ENCODE data around the gene ALPL.

ALPL gene

DNA sequence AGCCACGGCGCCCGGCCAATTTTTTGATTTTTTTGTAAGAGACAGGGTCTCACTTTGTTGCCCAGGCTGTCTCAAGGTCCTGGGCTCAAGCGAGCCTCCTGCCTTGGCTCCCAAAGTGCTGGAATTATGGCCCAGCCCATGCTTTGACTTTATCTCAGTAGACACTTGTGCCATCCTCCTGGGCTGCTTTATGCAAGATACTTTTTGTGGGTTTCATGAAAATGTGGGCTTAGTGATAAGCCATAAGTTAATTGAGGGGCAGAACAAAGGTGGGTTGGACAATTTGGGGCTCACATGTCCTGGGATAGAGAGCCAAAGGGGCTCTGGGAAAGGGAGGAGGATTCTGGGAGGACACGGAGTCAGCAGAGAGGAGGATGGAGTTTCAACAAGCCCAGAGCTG lies 22.0 kb downstream of the ALPL start:
- H3K27ac Mint-ChIP-seq: no peak overlapping the region
- ATAC-seq (ENCODE audit: low read depth): no peak

GRCh38 chr1:21532496-21532895 lies 23.3 kb downstream of the ALPL start:
- Mint-ChIP-seq H3K4me1 (peaks cover 6% of the 10 kb centered on the region), H3K9me3 (no peaks in the 10 kb centered on the region), H3K4me3 (no peak overlapping the region), H3K27me3 (no peaks in the 10 kb centered on the region), H3K27ac (no peak overlapping the region), H3K36me3 (no peaks in the 10 kb centered on the region)
- DNase-seq (ENCODE audit: low spot score in 2 of 2): no peak
- ATAC-seq (ENCODE audit: low read depth): no peak

More for the DNA sequence above, 22.0 kb downstream of the ALPL start:
- no peak for DNase-seq (ENCODE audit: low spot score in 2 of 2)
- Mint-ChIP-seq H3K4me1 (peaks cover 6% of the 10 kb centered on the region), H3K36me3 (no peaks in the 10 kb centered on the region), H3K9me3 (no peaks in the 10 kb centered on the region), H3K4me3 (no peak overlapping the region), H3K27me3 (no peaks in the 10 kb centered on the region)

DNA sequence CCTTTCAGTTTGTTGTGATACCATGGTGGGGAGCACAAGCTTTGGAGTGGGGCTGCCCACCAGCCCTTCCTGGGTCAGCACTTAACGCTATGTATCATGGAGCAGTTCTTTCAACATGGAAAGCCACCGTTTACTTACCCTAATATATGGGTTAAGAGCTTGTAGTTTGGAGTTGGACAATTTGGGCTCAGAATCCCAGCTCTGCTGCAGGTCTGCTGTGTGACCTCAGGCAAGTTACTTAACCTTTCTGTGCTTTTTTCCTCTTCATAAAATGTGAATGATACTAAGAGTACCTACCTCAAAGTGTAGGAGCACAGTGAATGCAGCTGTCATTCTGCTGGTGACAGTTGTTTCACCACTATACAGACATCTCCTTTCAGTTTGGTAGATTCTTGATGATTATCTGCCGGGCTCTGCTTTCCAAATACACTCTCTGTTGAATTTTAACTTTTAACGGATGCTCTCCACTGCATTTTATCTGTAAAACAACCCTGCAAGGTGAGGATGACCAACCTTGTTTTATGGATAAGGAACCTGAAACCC lies 23.8 kb downstream of the ALPL start:
- no peaks in the 10 kb centered on the region for H3K36me3 Mint-ChIP-seq
- H3K4me1 Mint-ChIP-seq: peaks cover 6% of the 10 kb centered on the region
- no peaks in the 10 kb centered on the region for H3K27me3 Mint-ChIP-seq
- no peaks in the 10 kb centered on the region for H3K9me3 Mint-ChIP-seq
- ATAC-seq (ENCODE audit: low read depth): no peak
- no peak overlapping the region for H3K4me3 Mint-ChIP-seq
- DNase-seq (ENCODE audit: low spot score in 2 of 2): no peak
- no peak overlapping the region for H3K27ac Mint-ChIP-seq

DNA sequence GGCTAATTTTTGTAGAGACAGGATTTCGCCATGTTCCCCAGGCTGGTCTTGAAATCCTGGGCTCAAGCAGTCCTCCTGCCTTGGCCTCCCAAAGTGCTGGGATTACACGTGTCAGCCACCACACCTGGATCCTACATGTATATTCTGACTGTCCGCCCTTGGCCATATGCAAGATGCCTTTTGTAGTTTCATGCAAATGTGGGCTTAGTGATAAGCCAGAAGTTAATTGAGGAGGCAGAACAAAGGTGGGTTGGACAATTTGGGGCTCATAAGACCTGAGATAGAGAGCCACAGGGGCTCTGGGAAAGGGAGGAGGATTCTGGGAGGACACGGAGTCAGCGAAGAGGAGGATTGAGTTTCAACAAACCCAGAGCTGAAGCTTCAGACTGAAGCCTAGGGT lies 24.9 kb downstream of the ALPL start:
- Mint-ChIP-seq H3K27ac (no peak overlapping the region), H3K4me1 (peaks cover 6% of the 10 kb centered on the region), H3K4me3 (no peak overlapping the region), H3K27me3 (no peaks in the 10 kb centered on the region), H3K36me3 (no peaks in the 10 kb centered on the region), H3K9me3 (no peaks in the 10 kb centered on the region)
- no peak for ATAC-seq (ENCODE audit: low read depth)
- no peak for DNase-seq (ENCODE audit: low spot score in 2 of 2)

- no peaks in the 10 kb centered on the region for H3K9me3 Mint-ChIP-seq
- no peak overlapping the region for H3K27ac Mint-ChIP-seq
- H3K4me3 Mint-ChIP-seq: no peak overlapping the region
- peaks cover 6% of the 10 kb centered on the region for H3K4me1 Mint-ChIP-seq
- H3K27me3 Mint-ChIP-seq: no peaks in the 10 kb centered on the region
- ATAC-seq (ENCODE audit: low read depth) (peak; percentile 95), DNase-seq (ENCODE audit: low spot score in 2 of 2) (peak; percentile 52 to 54)
- H3K36me3 Mint-ChIP-seq: no peaks in the 10 kb centered on the region
Measured at GRCh38 chr1:21534674-21535378, 25.6 kb downstream of the ALPL start.

DNA sequence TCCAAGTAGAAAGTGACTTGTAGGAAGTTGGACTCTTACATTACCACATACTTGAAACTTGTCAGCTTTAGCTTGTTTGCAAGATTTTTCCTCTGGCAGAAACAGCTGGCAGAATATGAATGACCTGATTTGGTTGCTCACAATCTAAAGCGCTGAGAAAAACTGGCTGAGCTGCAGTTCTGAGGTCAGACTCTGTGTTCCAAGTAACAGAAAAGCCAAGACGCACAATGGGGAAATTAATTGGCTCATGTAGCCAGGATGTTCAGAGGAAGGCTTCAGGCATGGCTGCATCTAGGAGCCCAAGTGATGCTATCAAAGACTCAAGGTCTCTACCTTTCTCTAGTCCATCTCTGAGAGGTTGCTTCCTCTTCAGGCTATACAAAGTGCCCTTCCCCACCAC lies 27.0 kb downstream of the ALPL start:
- H3K4me3 Mint-ChIP-seq: no peak overlapping the region
- H3K36me3 Mint-ChIP-seq: no peaks in the 10 kb centered on the region
- ATAC-seq (ENCODE audit: low read depth) (no peak), DNase-seq (ENCODE audit: low spot score in 2 of 2) (no peak)
- H3K9me3 Mint-ChIP-seq: no peaks in the 10 kb centered on the region
- H3K27ac Mint-ChIP-seq: no peak overlapping the region
- H3K27me3 Mint-ChIP-seq: peaks cover 1% of the 10 kb centered on the region
- peaks cover 6% of the 10 kb centered on the region for H3K4me1 Mint-ChIP-seq

DNA sequence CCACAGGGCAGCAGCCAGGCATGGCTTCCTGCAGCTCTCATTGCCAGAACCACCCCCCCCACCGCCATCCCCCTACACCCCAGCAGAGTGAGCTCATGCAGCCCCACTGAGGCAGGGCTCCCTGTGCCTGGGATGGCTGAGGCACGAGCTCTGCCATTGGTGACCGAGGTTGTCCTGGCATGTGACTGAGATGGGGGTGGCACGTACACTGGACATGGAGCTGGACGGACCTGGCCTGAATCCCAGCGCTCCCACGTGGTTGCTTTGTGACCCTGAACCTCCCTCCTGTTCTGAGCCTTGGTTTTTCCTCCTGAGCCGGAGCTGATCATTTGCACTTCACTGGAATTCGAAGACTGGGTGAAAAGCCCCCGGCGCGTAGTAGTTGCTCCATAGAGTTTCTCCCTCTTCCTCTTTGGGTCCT lies 28.3 kb downstream of the ALPL start:
- H3K27me3 Mint-ChIP-seq: peaks cover 1% of the 10 kb centered on the region
- H3K36me3 Mint-ChIP-seq: no peaks in the 10 kb centered on the region
- H3K4me1 Mint-ChIP-seq: peaks cover 6% of the 10 kb centered on the region
- H3K9me3 Mint-ChIP-seq: no peaks in the 10 kb centered on the region
- no peak for ATAC-seq (ENCODE audit: low read depth)
- no peak for DNase-seq (ENCODE audit: low spot score in 2 of 2)
- H3K27ac Mint-ChIP-seq: no peak overlapping the region
- no peak overlapping the region for H3K4me3 Mint-ChIP-seq

- Mint-ChIP-seq H3K4me3 (no peak overlapping the region), H3K4me1 (peaks cover 6% of the 10 kb centered on the region), H3K27me3 (peaks cover 1% of the 10 kb centered on the region), H3K9me3 (no peaks in the 10 kb centered on the region), H3K36me3 (no peaks in the 10 kb centered on the region), H3K27ac (no peak overlapping the region)
- ATAC-seq (ENCODE audit: low read depth) (no peak), DNase-seq (ENCODE audit: low spot score in 2 of 2) (no peak)
Measured at GRCh38 chr1:21537932-21538630, 28.9 kb downstream of the ALPL start.

- DNase-seq (ENCODE audit: low spot score in 2 of 2): no peak
Measured at GRCh38 chr1:21539933-21540332, 30.7 kb downstream of the ALPL start.

GRCh38 chr1:21541329-21541728 lies 32.1 kb downstream of the ALPL start:
- Mint-ChIP-seq H3K36me3 (no peaks in the 10 kb centered on the region), H3K4me1 (no peaks in the 10 kb centered on the region), H3K27me3 (peaks cover 1% of the 10 kb centered on the region), H3K4me3 (no peak overlapping the region), H3K9me3 (no peaks in the 10 kb centered on the region), H3K27ac (no peak overlapping the region)
- DNase-seq (ENCODE audit: low spot score in 2 of 2) (no peak), ATAC-seq (ENCODE audit: low read depth) (no peak)

More at GRCh38 chr1:21539933-21540332, 30.7 kb downstream of the ALPL start:
- ATAC-seq (ENCODE audit: low read depth): no peak
- peaks cover 1% of the 10 kb centered on the region for H3K27me3 Mint-ChIP-seq
- no peak overlapping the region for H3K27ac Mint-ChIP-seq
- H3K4me1 Mint-ChIP-seq: peaks cover under 1% of the 10 kb centered on the region
- no peak overlapping the region for H3K4me3 Mint-ChIP-seq
- H3K9me3 Mint-ChIP-seq: no peaks in the 10 kb centered on the region
- H3K36me3 Mint-ChIP-seq: no peaks in the 10 kb centered on the region

- ATAC-seq (ENCODE audit: low read depth) (no peak), DNase-seq (ENCODE audit: low spot score in 2 of 2) (no peak)
- no peaks in the 10 kb centered on the region for H3K9me3 Mint-ChIP-seq
- H3K27ac Mint-ChIP-seq: no peak overlapping the region
- H3K4me1 Mint-ChIP-seq: no peaks in the 10 kb centered on the region
- no peaks in the 10 kb centered on the region for H3K36me3 Mint-ChIP-seq
- no peak overlapping the region for H3K4me3 Mint-ChIP-seq
- H3K27me3 Mint-ChIP-seq: peaks cover 1% of the 10 kb centered on the region
Measured at GRCh38 chr1:21541835-21542234, 32.6 kb downstream of the ALPL start.

GRCh38 chr1:21543598-21543997 lies 34.4 kb downstream of the ALPL start:
- H3K27ac Mint-ChIP-seq: no peak overlapping the region
- H3K27me3 Mint-ChIP-seq: peaks cover 1% of the 10 kb centered on the region
- H3K4me1 Mint-ChIP-seq: no peaks in the 10 kb centered on the region
- no peak for ATAC-seq (ENCODE audit: low read depth)
- H3K9me3 Mint-ChIP-seq: no peaks in the 10 kb centered on the region
- H3K4me3 Mint-ChIP-seq: no peak overlapping the region
- no peak for DNase-seq (ENCODE audit: low spot score in 2 of 2)
- H3K36me3 Mint-ChIP-seq: no peaks in the 10 kb centered on the region

GRCh38 chr1:21544095-21544494 lies 34.9 kb downstream of the ALPL start:
- peaks cover 1% of the 10 kb centered on the region for H3K27me3 Mint-ChIP-seq
- no peak overlapping the region for H3K4me3 Mint-ChIP-seq
- no peaks in the 10 kb centered on the region for H3K4me1 Mint-ChIP-seq
- no peak for ATAC-seq (ENCODE audit: low read depth)
- DNase-seq (ENCODE audit: low spot score in 2 of 2): no peak
- no peaks in the 10 kb centered on the region for H3K9me3 Mint-ChIP-seq
- no peak overlapping the region for H3K27ac Mint-ChIP-seq
- no peaks in the 10 kb centered on the region for H3K36me3 Mint-ChIP-seq

- Mint-ChIP-seq H3K27ac (no peak overlapping the region), H3K4me1 (peaks cover 7% of the 10 kb centered on the region), H3K9me3 (no peaks in the 10 kb centered on the region), H3K27me3 (no peaks in the 10 kb centered on the region), H3K36me3 (no peaks in the 10 kb centered on the region), H3K4me3 (no peak overlapping the region)
- ATAC-seq (ENCODE audit: low read depth) (no peak), DNase-seq (ENCODE audit: low spot score in 2 of 2) (no peak)
Measured at GRCh38 chr1:21546122-21546825, 37.1 kb downstream of the ALPL start.
